IMR-90 (cell line): ENCODE results near the gene IQCM.

Experiments
- BHLHE40 ChIP-seq: fragments of 150-350 bp; IDR thresholded peaks from 2 replicates; pipeline ENCODE4 v1.6.1; 2016; ENCODE audit warnings: mild to moderate bottlenecking, low read depth, low read length
- ELK1 ChIP-seq: fragments of 150-350 bp; IDR thresholded peaks from 2 replicates; pipeline ENCODE4 v1.6.1; 2016; ENCODE audit warnings: low read depth, mild to moderate bottlenecking, low read length, moderate library complexity, borderline replicate concordance
- FOS ChIP-seq: fragments of 150-350 bp; IDR thresholded peaks from 2 replicates; pipeline ENCODE4 v1.6.1; 2016; ENCODE audit warnings: low read depth, low read length
- MAFK ChIP-seq: IDR thresholded peaks from 2 replicates; pipeline ENCODE4 v1.6.1; 2012; ENCODE audit warnings: low read depth, low read length, improper control_type of control experiment
- POLR2A ChIP-seq: IDR thresholded peaks from 2 replicates; pipeline ENCODE4 v1.6.1; 2012; ENCODE audit warnings: mild to moderate bottlenecking, low read depth, low read length
- RCOR1 ChIP-seq: IDR thresholded peaks from 2 replicates; pipeline ENCODE4 v1.6.1; 2012; ENCODE audit warnings: mild to moderate bottlenecking, low read length, improper control_type of control experiment; ENCODE audit not compliant: insufficient replicate concordance
- USF2 ChIP-seq: fragments of 150-350 bp; IDR thresholded peaks from 2 replicates; pipeline ENCODE4 v1.6.1; 2017; ENCODE audit warnings: mild to moderate bottlenecking, antibody characterized with exemption, low read length, low read depth
- TF ChIP-seq, protein P1 (sequence below): conservative IDR thresholded peaks from 2 replicates; pipeline ENCODE4 v1.5.1; 2012; ENCODE audit warnings: mild to moderate bottlenecking, low read depth, low read length, improper control_type of control experiment

- TF ChIP-seq POLR2A (no peak), BHLHE40 (no peak), RCOR1 (no peak), FOS (no peak), USF2 (no peak), ELK1 (no peak), MAFK (no peak)
- TF ChIP-seq, protein P1, sequence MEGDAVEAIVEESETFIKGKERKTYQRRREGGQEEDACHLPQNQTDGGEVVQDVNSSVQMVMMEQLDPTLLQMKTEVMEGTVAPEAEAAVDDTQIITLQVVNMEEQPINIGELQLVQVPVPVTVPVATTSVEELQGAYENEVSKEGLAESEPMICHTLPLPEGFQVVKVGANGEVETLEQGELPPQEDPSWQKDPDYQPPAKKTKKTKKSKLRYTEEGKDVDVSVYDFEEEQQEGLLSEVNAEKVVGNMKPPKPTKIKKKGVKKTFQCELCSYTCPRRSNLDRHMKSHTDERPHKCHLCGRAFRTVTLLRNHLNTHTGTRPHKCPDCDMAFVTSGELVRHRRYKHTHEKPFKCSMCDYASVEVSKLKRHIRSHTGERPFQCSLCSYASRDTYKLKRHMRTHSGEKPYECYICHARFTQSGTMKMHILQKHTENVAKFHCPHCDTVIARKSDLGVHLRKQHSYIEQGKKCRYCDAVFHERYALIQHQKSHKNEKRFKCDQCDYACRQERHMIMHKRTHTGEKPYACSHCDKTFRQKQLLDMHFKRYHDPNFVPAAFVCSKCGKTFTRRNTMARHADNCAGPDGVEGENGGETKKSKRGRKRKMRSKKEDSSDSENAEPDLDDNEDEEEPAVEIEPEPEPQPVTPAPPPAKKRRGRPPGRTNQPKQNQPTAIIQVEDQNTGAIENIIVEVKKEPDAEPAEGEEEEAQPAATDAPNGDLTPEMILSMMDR = no peak
Measured at GRCh38 chr4:149831656-149832208, 16.1 kb upstream of the IQCM start.
